DMS114 treated with DMSO at 0.1 percent for 48 hours (cell line): ENCODE measurements around the gene PRAMEF25.
"Not testable (repeated sequence)": the region's sequence is repeated elsewhere in the genome, so short reads cannot be mapped to it uniquely, and the experiment has no call there.

Experiments used
- DNase-seq: peaks from one replicate; lab custom pipeline; 2025; ENCODE audit not compliant: unreplicated experiment; lab: John Stamatoyannopoulos, UW

PRAMEF25 gene

DNA sequence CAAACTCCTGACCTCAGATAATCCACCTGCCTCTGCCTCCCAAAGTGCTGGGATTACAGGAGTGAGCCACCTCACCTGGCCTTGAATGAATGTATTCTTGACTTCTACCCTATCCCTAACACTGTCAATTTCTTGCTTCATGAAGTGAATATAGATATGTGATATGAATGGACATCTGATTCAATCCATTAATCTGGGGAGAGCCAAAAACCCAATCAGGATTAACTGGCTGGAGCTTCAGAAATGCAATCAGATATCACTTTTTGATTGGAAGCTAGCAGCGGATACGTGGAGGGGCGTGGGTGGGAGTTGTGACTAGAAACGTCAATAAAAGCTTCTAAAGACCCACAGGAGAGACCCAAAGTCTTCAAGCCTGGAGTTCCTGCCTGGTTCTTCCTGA, at the start of gene PRAMEF25:
PRAMEF25 (plus strand) TSS at position 301 of the 400 bp plus-strand sequence. CDS start 2,920 bp downstream, outside the sequence.
- not testable (repeated sequence) for DNase-seq

- not testable (repeated sequence) for DNase-seq
Measured at GRCh38 chr1:13056475-13056874, 14.1 kb upstream of the PRAMEF25 start, which contains the start of gene PRAMEF27. Gene PRAMEF27, minus strand, starts transcription at chr1:13056575. Its CDS starts 2,916 bp downstream, at chr1:13053659.

- DNase-seq = not testable (repeated sequence)
Measured at GRCh38 chr1:13116754-13117153, 46.2 kb downstream of the PRAMEF25 start, which contains the start of gene HNRNPCL2. Gene HNRNPCL2, minus strand, starts transcription at chr1:13116854. Its CDS starts 454 bp downstream, at chr1:13116400.
